OCI-M1 (cell line): Measurements from ENCODE around the gene ACER3.
"Not testable (repeated sequence)": the region's sequence is repeated elsewhere in the genome, so short reads cannot be mapped to it uniquely, and the experiment has no call there.

Experiments
- DNase-seq: peaks from one replicate; lab custom pipeline; 2025; lab: John Stamatoyannopoulos, UW

Gene ACER3

DNA sequence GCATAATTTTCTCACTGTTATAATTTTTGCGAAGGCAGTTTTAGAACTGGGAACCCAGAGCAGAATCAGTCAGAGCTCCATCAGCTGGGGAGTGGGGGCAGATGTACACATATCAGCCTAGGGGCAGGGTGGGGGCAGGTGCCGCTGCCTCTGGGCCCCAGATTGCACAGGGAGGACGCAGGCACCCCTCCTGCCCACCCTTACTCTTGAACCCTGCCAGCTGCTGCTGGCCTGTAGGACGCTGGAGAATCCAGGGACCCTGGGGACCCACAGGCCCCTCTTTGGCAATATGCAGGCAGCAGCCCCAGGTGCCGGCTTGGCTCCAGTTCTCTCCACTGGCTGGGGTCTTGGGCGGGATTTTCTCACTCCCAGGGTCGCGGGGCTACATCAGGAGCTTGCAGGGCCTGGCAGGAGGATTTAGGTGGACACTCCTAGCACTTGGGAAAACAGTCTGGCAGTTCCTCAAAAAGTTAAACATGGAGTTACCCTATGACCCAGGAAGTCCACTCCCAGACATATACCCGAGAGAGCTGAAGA lies 197.3 kb downstream of the ACER3 start:
- no peak for DNase-seq

DNA sequence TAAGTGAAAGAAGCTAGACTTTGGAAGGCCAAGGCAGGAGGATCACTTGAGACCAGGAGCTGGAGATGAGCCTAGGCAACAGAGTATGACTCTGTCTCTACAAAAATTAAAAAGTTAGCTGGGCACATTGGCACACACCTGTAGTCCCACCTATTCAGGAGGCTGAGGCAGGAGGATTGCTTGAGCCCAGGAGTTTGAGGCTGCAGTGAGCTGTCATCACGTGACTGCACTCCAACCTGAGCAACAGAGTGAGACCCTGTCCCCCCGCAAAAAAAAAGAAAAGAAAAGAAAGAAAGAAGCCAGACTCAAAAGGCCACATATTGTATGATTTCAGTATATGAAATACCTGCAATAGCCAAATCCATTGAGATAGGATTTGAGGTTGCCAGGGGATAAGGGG lies 198.2 kb downstream of the ACER3 start:
- no peak for DNase-seq

- no peak for DNase-seq
Observed at GRCh38 chr11:77059806-77060205, 199.1 kb downstream of the ACER3 start.

GRCh38 chr11:77060234-77060633 lies 199.5 kb downstream of the ACER3 start:
- DNase-seq: no peak

DNA sequence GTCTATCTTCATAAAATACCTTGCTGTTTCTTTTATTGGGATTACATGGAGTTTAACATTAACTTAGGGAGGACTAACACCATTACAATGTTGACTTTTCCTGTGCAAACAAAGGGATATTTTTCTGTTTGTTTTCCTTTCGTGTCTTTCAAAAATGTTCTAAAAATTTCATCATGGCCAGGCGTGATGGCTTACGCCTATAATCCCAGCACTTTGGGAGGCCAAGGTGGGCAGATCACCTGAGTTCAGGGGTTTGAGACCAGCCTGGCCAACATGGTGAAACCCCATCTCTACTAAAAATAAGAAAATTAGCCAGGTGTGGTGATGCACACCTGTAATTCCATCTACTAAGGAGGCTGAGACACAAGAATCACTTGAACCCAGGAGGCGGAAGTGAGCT lies 200.5 kb downstream of the ACER3 start:
- DNase-seq: not testable (repeated sequence)

DNA sequence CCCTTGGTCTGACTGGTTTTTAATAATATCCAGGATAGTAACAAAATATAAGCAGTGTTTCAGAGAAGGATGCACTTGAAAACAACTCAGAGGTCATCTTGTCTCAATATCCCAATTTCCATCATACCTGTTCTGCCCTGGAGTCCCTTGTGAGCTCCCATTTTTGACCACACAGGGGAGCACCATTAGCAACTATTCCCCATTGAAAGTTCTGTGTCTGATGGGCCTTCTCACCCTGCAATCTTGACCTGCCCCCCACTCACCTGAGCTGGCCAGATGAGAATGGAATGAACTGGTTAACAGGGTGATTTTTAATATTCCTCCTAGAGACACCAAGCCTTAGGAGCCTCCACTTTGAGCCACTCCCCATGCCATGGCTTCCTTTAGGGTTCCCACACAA lies 202.2 kb downstream of the ACER3 start:
- DNase-seq: no peak

- no peak for DNase-seq
Observed at GRCh38 chr11:77063407-77063806, 202.7 kb downstream of the ACER3 start.

DNA sequence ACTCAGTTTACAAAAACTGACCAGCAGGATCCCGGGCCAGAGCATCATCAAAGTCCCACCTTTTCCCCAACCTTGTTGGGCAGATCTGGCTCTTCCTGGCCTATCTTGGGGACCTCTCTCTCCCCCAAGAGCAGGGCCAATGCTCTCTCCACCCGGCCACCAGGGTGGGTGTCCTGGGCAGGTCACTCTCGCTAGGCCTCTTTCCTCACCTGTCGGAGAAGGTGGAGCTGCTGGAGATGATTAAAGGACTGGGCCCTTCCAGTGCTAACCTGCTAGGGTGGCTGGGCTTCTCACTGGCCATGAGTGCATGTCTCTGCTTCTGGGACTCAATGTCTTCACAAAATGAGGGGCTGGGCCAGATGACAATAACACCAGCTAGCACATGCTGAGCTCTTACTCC lies 203.1 kb downstream of the ACER3 start:
- no peak for DNase-seq

DNA sequence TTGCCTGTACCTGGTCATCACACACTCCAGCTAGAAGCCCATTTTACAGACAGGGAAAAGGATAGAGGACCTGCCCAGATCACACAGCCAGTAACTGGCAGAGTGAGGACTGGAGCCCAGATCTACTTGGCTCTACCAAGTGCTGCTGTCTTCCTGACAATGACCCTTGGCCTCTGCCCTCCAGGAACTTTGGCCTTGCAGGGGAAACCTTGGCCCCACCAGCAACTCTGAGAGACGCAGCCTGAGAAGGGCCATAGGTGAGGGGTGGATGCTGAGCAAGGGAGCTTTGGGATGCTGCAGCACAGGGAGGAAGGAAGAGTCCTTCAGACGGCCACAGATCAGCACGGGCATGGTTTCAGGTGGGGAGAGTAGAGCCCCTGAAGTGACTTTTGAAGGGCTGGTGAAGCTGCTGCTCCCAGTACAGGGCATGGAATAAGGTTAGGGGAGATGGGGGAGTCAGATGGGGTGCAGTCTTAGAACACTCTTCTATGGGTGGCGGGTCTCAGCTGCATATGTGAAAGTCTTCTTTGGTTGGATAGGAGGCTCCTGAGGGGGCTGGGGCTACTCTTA lies 204.0 kb downstream of the ACER3 start:
- DNase-seq: no peak

DNA sequence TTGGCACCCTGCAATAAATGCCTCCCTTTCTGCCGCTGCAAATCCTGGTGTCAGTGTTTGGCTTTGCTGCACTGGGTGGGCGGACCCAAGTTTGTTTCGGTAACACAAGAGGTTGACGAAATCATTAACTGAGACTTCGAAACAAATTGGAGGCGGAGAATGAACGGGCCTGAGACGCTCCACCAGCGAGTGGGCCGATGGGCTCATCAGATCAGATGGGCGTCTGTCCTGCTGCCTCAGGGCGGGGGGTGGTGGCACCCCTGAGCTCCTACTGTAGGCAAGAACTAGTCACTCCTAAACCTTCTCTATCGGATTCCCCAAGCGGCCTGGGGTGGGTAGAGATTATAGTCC lies 205.1 kb downstream of the ACER3 start:
- no peak for DNase-seq

DNA sequence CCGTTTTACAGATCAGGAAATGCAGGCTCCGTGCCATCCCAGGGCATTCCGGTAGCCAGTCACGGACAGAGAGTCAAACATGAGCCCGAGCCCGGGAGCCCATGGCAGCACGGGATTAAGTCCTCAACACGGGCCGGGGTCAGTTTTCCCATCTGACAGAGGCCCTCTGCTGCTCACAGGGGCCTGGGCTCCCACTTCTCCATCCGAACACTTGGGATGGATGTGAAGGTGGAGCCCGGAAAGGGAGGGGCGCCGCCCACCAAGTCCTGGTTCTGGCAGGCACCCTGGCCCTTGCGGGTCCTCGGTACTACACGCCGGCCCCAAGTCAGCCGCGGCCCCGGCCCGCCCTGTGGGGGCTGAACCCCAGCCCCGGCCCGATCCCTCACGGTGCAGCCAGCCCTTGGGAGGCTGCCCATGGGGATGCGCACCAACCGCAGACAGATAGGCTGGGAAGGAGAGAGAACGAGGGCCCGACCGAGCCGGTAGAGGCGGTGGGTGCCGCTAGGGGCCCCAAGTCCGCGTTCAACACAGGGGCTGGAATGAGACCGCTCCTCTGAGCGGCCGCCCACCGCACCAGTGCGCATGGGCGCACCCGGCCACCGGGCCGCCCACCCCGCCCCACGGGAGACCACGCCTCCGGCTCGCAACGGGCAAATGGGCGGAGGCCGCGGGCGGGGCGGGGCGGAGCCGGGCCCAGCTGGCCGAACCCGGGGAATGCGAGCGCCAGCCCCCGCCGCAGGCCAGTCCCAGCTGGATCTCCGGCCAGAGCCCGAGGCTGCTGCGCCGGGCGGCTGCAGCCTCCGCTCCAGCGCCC lies 205.7 kb downstream of the ACER3 start, which contains the start of gene CAPN5:
Gene CAPN5 (plus strand): TSS at position 743 of the 814 bp plus-strand sequence. CDS start 17,916 bp downstream, outside the sequence.
- DNase-seq: peak; percentile 98

- DNase-seq: no peak
Observed at GRCh38 chr11:77067861-77068443, 207.2 kb downstream of the ACER3 start.

GRCh38 chr11:77068457-77069335 lies 208.0 kb downstream of the ACER3 start:
- DNase-seq: no peak

DNA sequence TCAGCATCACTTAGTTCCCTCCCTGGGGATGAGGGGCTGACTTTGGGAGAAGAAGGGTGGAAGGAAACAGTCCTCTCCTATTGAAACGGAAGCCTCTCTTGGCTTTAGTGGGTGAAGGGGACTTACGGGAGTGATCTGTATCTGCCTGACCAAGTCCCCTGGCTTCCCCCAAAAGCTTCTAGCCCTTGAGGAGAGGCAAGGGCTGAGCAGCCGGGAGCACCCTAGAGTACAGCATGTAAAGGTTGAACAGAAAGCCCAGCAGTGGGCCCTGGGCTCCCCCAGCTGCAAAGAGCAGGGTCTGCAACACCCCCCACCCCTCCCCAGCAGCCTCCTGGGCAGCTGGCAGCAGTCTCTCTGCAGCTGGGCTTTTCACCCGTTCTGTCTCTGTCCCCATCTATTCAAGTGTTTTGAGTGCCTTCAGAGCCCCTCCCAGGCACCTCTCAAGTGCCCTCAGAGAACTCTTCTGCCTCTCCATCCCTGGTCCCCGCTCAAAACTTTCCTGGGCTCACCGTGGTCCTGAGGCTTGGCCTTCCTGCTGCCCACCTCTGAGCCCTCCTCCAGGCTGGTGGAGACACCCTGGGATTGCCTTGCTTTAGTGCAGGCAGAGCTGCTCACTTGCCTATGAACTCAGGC lies 208.7 kb downstream of the ACER3 start:
- no peak for DNase-seq

- DNase-seq: no peak
Observed at GRCh38 chr11:77069969-77070582, 209.4 kb downstream of the ACER3 start.

- no peak for DNase-seq
Observed at GRCh38 chr11:77071077-77071476, 210.4 kb downstream of the ACER3 start.

DNA sequence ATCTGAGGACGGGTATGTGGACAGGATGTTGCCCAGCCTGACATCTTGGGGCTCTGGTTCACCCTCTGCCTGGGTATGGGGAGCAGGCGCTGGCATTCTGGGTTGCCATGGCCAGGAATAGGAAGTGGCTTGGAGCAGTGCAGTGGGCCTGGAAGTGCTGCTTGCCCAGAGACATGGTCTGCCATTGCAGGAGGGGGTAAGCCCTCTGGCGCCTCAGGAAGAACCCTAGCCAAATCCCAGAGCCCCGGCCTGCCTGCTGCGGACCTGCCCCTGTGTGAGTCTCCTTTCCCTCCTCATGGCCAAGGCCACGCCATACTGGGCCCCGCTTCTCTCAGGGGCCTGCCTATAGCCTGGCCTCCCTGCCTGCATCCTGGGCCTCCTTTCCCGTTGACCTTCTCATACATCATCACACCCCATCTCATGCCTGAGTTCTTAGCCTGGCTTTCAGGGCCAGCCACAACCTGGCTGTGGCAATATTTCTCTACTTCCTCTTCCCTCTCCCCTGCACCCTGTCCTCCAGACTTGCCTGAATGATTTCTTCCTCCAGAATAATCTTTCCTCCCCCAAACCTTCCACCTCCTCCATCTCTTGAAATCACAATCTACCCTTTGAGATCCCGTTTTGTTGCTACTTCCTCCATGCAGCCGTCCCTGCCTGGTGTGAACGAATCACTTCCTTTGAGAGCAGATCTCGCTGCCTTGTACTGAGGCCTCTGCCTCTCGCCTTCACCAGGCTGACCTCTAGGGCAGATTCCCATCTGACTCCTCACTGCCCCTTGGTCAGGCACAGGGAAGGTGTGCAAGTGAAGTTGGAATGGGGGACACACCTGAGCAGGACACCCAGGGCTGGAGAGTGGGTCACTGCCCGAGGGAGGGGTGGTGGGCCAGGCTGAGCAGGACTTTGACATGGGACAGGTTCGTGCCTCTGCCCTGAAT lies 211.2 kb downstream of the ACER3 start:
- peak; percentile 69 for DNase-seq

GRCh38 chr11:77072851-77073327 lies 212.2 kb downstream of the ACER3 start:
- DNase-seq: no peak

GRCh38 chr11:77073328-77074001 lies 212.7 kb downstream of the ACER3 start:
- no peak for DNase-seq
